NCI-H2081 treated with DMSO at 0.1 percent for 48 hours (cell line): Measurements from ENCODE around the gene KIF15.

Experiments used
- DNase-seq: peaks from one replicate; lab custom pipeline; 2025; lab: John Stamatoyannopoulos, UW

KIF15 gene

GRCh38 chr3:44877333-44877732, 115.7 kb downstream of the KIF15 start:
- DNase-seq: no peak

GRCh38 chr3:44880284-44880683, 118.7 kb downstream of the KIF15 start:
- DNase-seq: no peak

- no peak for DNase-seq
These were observed 121.8 kb downstream of the KIF15 start for GRCh38 chr3:44883213-44883955.

GRCh38 chr3:44883999-44884431, 122.4 kb downstream of the KIF15 start:
- DNase-seq: no peak

GRCh38 chr3:44885618-44886017, 124.0 kb downstream of the KIF15 start:
- DNase-seq: no peak

- no peak for DNase-seq
These were observed 125.0 kb downstream of the KIF15 start for GRCh38 chr3:44886561-44886960.

- DNase-seq: no peak
These were observed 125.5 kb downstream of the KIF15 start for GRCh38 chr3:44887101-44887500.

- DNase-seq: no peak
These were observed 128.7 kb downstream of the KIF15 start for GRCh38 chr3:44890258-44890657.

GRCh38 chr3:44890852-44891251, 129.3 kb downstream of the KIF15 start:
- no peak for DNase-seq

- no peak for DNase-seq
These were observed 131.1 kb downstream of the KIF15 start for GRCh38 chr3:44892689-44893088.

- DNase-seq: no peak
These were observed 131.5 kb downstream of the KIF15 start for GRCh38 chr3:44893097-44893496.

- no peak for DNase-seq
These were observed 132.9 kb downstream of the KIF15 start for GRCh38 chr3:44894485-44894884.

GRCh38 chr3:44896440-44896839, 134.8 kb downstream of the KIF15 start:
- no peak for DNase-seq

- no peak for DNase-seq
These were observed 138.2 kb downstream of the KIF15 start for GRCh38 chr3:44899683-44900367.

- no peak for DNase-seq
These were observed 141.0 kb downstream of the KIF15 start for GRCh38 chr3:44902628-44903027.
